ENCODE results near the gene DNAAF1. TPM values are rescaled to one million over a fixed set of nuclear protein-coding genes. Genes with fewer than 3 reads are reported as not detected.

The DNAAF1 gene
- total RNA-seq, 6 experiments from 2014 or later, result 0.37 to 5.6 (median 2.1) TPM; not detected in 2

DNA sequence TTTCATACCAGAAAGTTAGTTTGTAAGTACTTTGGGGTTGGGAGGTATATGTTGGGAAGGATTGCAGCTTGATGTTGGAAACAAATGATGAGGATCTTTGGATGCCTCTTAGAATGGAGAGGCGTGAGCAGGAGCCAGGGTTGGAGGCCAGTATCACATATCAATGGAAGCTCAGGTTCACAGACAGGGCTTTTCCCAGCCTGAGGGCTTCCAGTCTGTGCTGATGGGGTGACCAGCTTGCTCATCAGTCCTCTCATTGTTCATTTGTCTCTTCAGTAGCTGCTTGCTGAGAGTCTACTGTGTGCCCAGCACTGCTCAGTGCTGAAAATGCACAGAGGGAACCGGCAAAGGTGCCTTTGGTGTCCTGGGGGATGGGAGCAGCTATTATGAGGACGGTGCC lies 5.8 kb downstream of the DNAAF1 start:
- intact Hi-C loops (cut with DNase I), result no loop called here
- 74% methylated on average over 2 of the region's 3 CpGs for WGBS (ENCODE audit: insufficient coverage, low coverage, low lambda C conversion rate, missing lambda C conversion rate)
- H3K4me3 ChIP-seq, result no peak overlapping the region
- no peak for DNase-seq
- no peaks in the 10 kb centered on the region for H3K27me3 ChIP-seq
- no peak overlapping the region for H3K27ac ChIP-seq
- no peaks in the 10 kb centered on the region for H3K9me3 ChIP-seq
- H3K4me1 ChIP-seq, result no peaks in the 10 kb centered on the region
- TF ChIP-seq POLR2A (IDR thresholded peaks at IDR 0.05), result no peak
- H3K36me3 ChIP-seq, result no peaks in the 10 kb centered on the region
- ATAC-seq, result no peak

DNA sequence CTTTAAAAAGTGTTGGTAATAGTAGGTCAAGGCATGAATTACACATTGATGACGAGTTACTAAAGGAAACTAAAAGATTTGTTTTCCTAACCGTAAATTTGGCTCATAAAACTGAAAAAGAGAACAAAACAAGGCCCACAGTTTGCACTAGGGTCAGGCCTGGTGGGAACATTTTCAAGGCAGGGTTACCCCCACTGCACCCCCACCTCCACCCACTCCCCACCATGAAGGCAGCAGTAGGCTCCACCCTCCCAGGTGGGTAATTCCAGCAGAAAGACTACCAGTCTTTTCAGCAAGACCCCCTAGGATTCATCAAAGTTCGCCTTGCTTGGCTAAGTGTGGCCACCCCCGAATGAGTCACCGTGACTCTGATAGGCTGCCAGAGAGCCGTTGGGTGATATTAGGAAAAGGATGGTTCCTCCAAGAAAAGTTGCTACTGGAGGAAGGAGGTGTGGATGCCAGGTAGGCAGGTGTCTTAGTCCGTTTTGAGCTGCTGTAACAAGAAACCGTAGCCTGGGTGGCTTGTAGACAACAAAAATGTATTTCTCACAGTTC lies 8.6 kb downstream of the DNAAF1 start:
- Histone ChIP-seq H3K27me3 (no peaks in the 10 kb centered on the region), H3K9me3 (no peaks in the 10 kb centered on the region), H3K4me1 (no peaks in the 10 kb centered on the region), H3K36me3 (no peaks in the 10 kb centered on the region), H3K4me3 (no peak overlapping the region), H3K27ac (no peak overlapping the region)
- intact Hi-C loops (cut with DNase I), result no loop called here
- no peak for DNase-seq
- WGBS (ENCODE audit: insufficient coverage, low coverage, low lambda C conversion rate, missing lambda C conversion rate), result 43% methylated on average over 6 of the region's 8 CpGs
- TF ChIP-seq, protein P1, sequence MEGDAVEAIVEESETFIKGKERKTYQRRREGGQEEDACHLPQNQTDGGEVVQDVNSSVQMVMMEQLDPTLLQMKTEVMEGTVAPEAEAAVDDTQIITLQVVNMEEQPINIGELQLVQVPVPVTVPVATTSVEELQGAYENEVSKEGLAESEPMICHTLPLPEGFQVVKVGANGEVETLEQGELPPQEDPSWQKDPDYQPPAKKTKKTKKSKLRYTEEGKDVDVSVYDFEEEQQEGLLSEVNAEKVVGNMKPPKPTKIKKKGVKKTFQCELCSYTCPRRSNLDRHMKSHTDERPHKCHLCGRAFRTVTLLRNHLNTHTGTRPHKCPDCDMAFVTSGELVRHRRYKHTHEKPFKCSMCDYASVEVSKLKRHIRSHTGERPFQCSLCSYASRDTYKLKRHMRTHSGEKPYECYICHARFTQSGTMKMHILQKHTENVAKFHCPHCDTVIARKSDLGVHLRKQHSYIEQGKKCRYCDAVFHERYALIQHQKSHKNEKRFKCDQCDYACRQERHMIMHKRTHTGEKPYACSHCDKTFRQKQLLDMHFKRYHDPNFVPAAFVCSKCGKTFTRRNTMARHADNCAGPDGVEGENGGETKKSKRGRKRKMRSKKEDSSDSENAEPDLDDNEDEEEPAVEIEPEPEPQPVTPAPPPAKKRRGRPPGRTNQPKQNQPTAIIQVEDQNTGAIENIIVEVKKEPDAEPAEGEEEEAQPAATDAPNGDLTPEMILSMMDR (IDR thresholded peaks at IDR 0.05), result no peak
- TF ChIP-seq POLR2A (IDR thresholded peaks at IDR 0.05), result no peak
- no peak for ATAC-seq

DNA sequence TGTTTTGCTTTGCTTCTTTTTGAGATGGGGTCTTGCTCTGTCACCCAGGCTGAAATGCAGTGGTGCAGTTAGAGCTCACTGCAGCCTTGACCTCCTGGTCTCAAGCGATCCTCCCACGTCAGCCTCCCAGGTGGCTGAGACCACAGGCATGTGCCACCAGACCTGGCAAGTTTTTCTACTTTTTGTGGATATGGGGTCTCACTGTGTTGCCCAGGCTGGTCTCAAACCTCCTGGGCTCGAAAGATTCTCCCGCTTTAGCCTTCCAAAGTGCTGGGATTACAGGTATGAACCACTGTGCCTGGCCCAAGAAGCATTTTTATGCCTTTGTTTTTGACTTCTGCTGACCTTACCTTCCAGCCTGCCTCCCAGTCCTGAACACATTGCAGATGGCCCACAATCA lies 10.1 kb downstream of the DNAAF1 start:
- H3K27ac ChIP-seq, result no peak overlapping the region
- no peak for DNase-seq
- no peaks in the 10 kb centered on the region for H3K9me3 ChIP-seq
- no peak for TF ChIP-seq POLR2A (IDR thresholded peaks at IDR 0.05)
- TF ChIP-seq, protein P1 (IDR thresholded peaks at IDR 0.05), result no peak
- no peaks in the 10 kb centered on the region for H3K4me1 ChIP-seq
- 89% methylated on average over 2 of the region's 4 CpGs for WGBS (ENCODE audit: insufficient coverage, low coverage, low lambda C conversion rate, missing lambda C conversion rate)
- no peak for ATAC-seq
- intact Hi-C loops (cut with DNase I), result no loop called here
- H3K36me3 ChIP-seq, result no peaks in the 10 kb centered on the region
- H3K27me3 ChIP-seq, result no peaks in the 10 kb centered on the region
- no peak overlapping the region for H3K4me3 ChIP-seq

DNA sequence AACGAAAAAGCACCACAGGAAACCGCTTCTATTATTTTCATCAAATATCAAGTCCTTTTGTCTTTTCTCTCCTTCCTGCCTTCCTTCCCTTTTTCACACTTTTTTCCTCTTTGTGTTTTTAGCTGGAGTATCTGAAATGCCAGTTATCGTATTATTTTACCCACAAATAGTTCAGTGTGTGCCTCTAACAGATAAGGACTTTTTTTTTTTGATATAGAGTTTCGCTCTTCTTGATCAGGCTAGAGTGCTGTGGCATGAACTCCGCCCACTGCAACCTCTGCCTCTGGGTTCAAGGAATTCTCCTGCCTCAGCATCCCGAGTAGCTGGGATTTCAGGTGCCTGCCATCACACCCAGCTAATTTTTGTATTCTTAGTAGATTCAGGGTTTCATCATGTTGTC lies 10.7 kb downstream of the DNAAF1 start:
- ATAC-seq, result no peak
- WGBS (ENCODE audit: insufficient coverage, low coverage, low lambda C conversion rate, missing lambda C conversion rate), result 68% methylated on average over 5 of the region's 6 CpGs
- Histone ChIP-seq H3K27ac (no peak overlapping the region), H3K36me3 (no peaks in the 10 kb centered on the region), H3K27me3 (no peaks in the 10 kb centered on the region), H3K4me3 (no peak overlapping the region), H3K9me3 (no peaks in the 10 kb centered on the region), H3K4me1 (no peaks in the 10 kb centered on the region)
- DNase-seq, result no peak
- TF ChIP-seq POLR2A (IDR thresholded peaks at IDR 0.05), result no peak
- TF ChIP-seq, protein P1 (IDR thresholded peaks at IDR 0.05), result no peak
- intact Hi-C loops (cut with DNase I), result no loop called here

DNA sequence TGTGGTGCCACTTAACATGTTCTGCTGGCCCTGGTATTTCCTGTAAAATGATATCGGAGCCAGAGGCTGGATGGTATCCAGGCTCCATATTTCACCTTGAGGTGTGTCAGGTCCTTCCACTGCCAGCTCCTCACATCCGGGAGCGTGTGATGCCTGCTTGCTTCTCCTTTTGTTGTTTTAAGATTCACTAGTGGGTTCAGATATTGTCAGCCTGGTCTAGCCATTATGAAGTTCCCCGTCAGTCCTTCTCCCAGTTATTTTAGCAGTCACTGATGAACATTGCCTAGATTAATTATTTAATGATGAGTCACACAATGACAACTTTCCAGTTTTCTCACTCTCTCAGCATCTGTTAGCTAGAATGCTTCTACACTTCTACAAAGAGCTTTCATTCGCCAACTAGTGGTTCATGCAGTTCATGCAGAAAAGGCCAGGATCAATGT lies 11.3 kb downstream of the DNAAF1 start:
- DNase-seq (no peak), ATAC-seq (no peak)
- WGBS (ENCODE audit: insufficient coverage, low coverage, low lambda C conversion rate, missing lambda C conversion rate), result 61% methylated on average over 5 of the region's 5 CpGs
- no peaks in the 10 kb centered on the region for H3K36me3 ChIP-seq
- no peaks in the 10 kb centered on the region for H3K4me1 ChIP-seq
- H3K27ac ChIP-seq, result no peak overlapping the region
- TF ChIP-seq, protein P1 (IDR thresholded peaks at IDR 0.05), result no peak
- no peak for TF ChIP-seq POLR2A (IDR thresholded peaks at IDR 0.05)
- H3K27me3 ChIP-seq, result no peaks in the 10 kb centered on the region
- H3K4me3 ChIP-seq, result no peak overlapping the region
- intact Hi-C loops (cut with DNase I), result no loop called here
- H3K9me3 ChIP-seq, result no peaks in the 10 kb centered on the region
